C1 segment of cervical spinal cord (tissue), 14 donors: Measurements from ENCODE around the gene RPS6KA1.
"Not testable (repeated sequence)": the region's sequence is repeated elsewhere in the genome, so short reads cannot be mapped to it uniquely, and the experiment has no call there.

Experiments
- DNase-seq, 14 donors: peaks; one replicate each; lab custom pipeline; 2025; lab: John Stamatoyannopoulos, UW

Gene RPS6KA1

GRCh38 chr1:26553942-26554682 is 24.6 kb downstream of the RPS6KA1 start:
- DNase-seq = no peak

GRCh38 chr1:26554781-26555180 is 25.2 kb downstream of the RPS6KA1 start:
- no peak for DNase-seq

- peak in 13 of 14 donors; percentile 38 to 95 (median 79) for DNase-seq
Measured at GRCh38 chr1:26555550-26555981, 26.0 kb downstream of the RPS6KA1 start.

GRCh38 chr1:26556111-26556510 is 26.6 kb downstream of the RPS6KA1 start:
- peak in 1 of 14 donors; percentile 61 for DNase-seq

- DNase-seq = no peak
Measured at GRCh38 chr1:26557008-26557407, 27.4 kb downstream of the RPS6KA1 start.

GRCh38 chr1:26558685-26559048 is 29.1 kb downstream of the RPS6KA1 start:
- DNase-seq = no peak

GRCh38 chr1:26560403-26560780 is 30.8 kb downstream of the RPS6KA1 start:
- DNase-seq = no peak

- DNase-seq = no peak
Measured at GRCh38 chr1:26570287-26570686, 40.7 kb downstream of the RPS6KA1 start.

GRCh38 chr1:26571381-26571780 is 41.8 kb downstream of the RPS6KA1 start:
- DNase-seq = no peak

GRCh38 chr1:26574018-26574417 is 44.5 kb downstream of the RPS6KA1 start:
- DNase-seq = no peak

- DNase-seq = peak in 2 of 14 donors; percentile 15 to 36
Measured at GRCh38 chr1:26574719-26575251, 45.2 kb downstream of the RPS6KA1 start.

GRCh38 chr1:26575348-26575747 is 45.8 kb downstream of the RPS6KA1 start:
- no peak for DNase-seq

GRCh38 chr1:26578167-26578566 is 48.6 kb downstream of the RPS6KA1 start:
- DNase-seq = no peak

GRCh38 chr1:26579681-26580111 is 50.1 kb downstream of the RPS6KA1 start:
- DNase-seq = no peak

GRCh38 chr1:26580116-26580515 is 50.6 kb downstream of the RPS6KA1 start:
- no peak for DNase-seq

GRCh38 chr1:26581287-26581651 is 51.7 kb downstream of the RPS6KA1 start:
- DNase-seq = no peak

- DNase-seq = no peak
Measured at GRCh38 chr1:26582053-26582835, 52.7 kb downstream of the RPS6KA1 start.

GRCh38 chr1:26582836-26583460 is 53.4 kb downstream of the RPS6KA1 start:
- peak in 2 of 14 donors; percentile 8 to 43 for DNase-seq

GRCh38 chr1:26583646-26584485 is 54.3 kb downstream of the RPS6KA1 start:
- DNase-seq = no peak

- not testable (repeated sequence) for DNase-seq
Measured at GRCh38 chr1:26584588-26584987, 55.0 kb downstream of the RPS6KA1 start.

- DNase-seq = no peak
Measured at GRCh38 chr1:26585471-26585870, 55.9 kb downstream of the RPS6KA1 start.
